ENCODE measurements around the gene CHMP4A. TPM values are rescaled to one million over a fixed set of nuclear protein-coding genes. Genes with fewer than 3 reads are reported as not detected.

CHMP4A gene
- total RNA-seq, 1 experiment from 2014 or later, result 31.2 TPM

- DNase-seq, result peak; percentile 66 to 74
- Histone ChIP-seq H3K4me1 (replicated peaks; ENCODE audit: insufficient read depth) (peaks cover 10% of the 10 kb centered on the region; the same call in 1 of the 2 replicates), H4K20me1 (ENCODE audit: insufficient read depth) (no peaks in the 10 kb centered on the region; the same call in 1 of the 2 replicates), H2AFZ (peak within 1 kb of the TSS; percentile 96), H3K27me3 (ENCODE audit: insufficient read depth, low read depth) (no peaks in the 10 kb centered on the region), H3K9me3 (ENCODE audit: insufficient read depth, low read depth) (no peaks in the 10 kb centered on the region), H3K9me2 (ENCODE audit: insufficient read depth) (no peaks in the 10 kb centered on the region), H3K27ac (peak within 1 kb of the TSS; percentile 36; the same call in 1 of the 2 replicates), H3K4me2 (peak within 1 kb of the TSS; percentile 80), H3K36me3 (ENCODE audit: low read depth) (no peaks in the 10 kb centered on the region), H3K79me2 (ENCODE audit: low read depth) (peaks cover 13% of the 10 kb centered on the region), H3F3A (ENCODE audit: insufficient read depth, low read depth) (peaks cover 14% of the 10 kb centered on the region; the same call in 1 of the 2 replicates), H3K4me3 (peak within 1 kb of the TSS; percentile 73)
- BruUV-seq (replicated peaks), result no TSS peak
- intact Hi-C loops (cut with micrococcal nuclease; ENCODE audit: unreplicated experiment), result no loop called here
- POLR2A ChIA-PET (ENCODE audit: unreplicated experiment), result interaction anchor here (0.5 to 0.7 kb wide), 2 partner anchors 33 to 84 kb away, joined by 3 to 4 read pairs; partner anchors contain the start of genes DHRS1 and NOP9
- CTCF ChIA-PET, result interaction anchor here (0.7 to 0.8 kb wide), 2 partner anchors 81 to 161 kb away, joined by 3 to 4 read pairs; no protein-coding TSS in a partner anchor
- no peak for TF ChIP-seq CTCF (conservative IDR thresholded peaks at IDR 0.05)
- no peak for TF ChIP-seq EZH2 (IDR thresholded peaks at IDR 0.05; ENCODE audit: low read depth)
Measured at GRCh38 chr14:24215495-24216344, 2.4 kb upstream of the CHMP4A start, which contains the start of gene MDP1. Gene MDP1 (minus strand): TSS chr14:24216066. CDS start chr14:24215955, 111 bp downstream.

- Histone ChIP-seq H3K79me2 (ENCODE audit: low read depth) (peaks cover 13% of the 10 kb centered on the region), H3F3A (ENCODE audit: insufficient read depth, low read depth) (peaks cover 14% of the 10 kb centered on the region; the same call in 1 of the 2 replicates), H3K27me3 (ENCODE audit: insufficient read depth, low read depth) (no peaks in the 10 kb centered on the region), H3K9me3 (ENCODE audit: insufficient read depth, low read depth) (no peaks in the 10 kb centered on the region), H3K4me3 (peak overlapping the region; percentile 75), H3K27ac (peak overlapping the region; percentile 88), H3K4me1 (replicated peaks; ENCODE audit: insufficient read depth) (peaks cover 10% of the 10 kb centered on the region; the same call in 1 of the 2 replicates), H2AFZ (peak overlapping the region; percentile 90; the same call in 1 of the 2 replicates), H3K4me2 (peak overlapping the region; percentile 91), H3K36me3 (ENCODE audit: low read depth) (no peaks in the 10 kb centered on the region), H4K20me1 (ENCODE audit: insufficient read depth) (no peaks in the 10 kb centered on the region), H3K9me2 (ENCODE audit: insufficient read depth) (no peaks in the 10 kb centered on the region)
- TF ChIP-seq CTCF (conservative IDR thresholded peaks at IDR 0.05) (no peak), EZH2 (IDR thresholded peaks at IDR 0.05; ENCODE audit: low read depth) (no peak)
- BruUV-seq (replicated peaks), result no TSS peak
- intact Hi-C loops (cut with micrococcal nuclease; ENCODE audit: unreplicated experiment), result loop anchor here (1.0 to 2.0 kb wide), 3 partner anchors 19 to 67 kb away; partner anchors contain the start of genes IRF9, PSME2, RNF31 and TM9SF1
- no peak for DNase-seq
- POLR2A ChIA-PET (ENCODE audit: unreplicated experiment), result interaction anchor here (0.6 to 0.8 kb wide), 3 partner anchors 54 to 99 kb away, joined by 3 to 4 read pairs (median 3); partner anchors contain the start of genes DCAF11, NOP9 and NRL
- CTCF ChIA-PET, result interaction anchor here (0.7 kb wide), 1 partner anchor 100 kb away, joined by 3 read pairs; the partner anchor contains the start of gene DCAF11
Measured at GRCh38 chr14:24213866-24214662, 776 bp upstream of the CHMP4A start.

GRCh38 chr14:24211311-24211710 lies 2.0 kb downstream of the CHMP4A start:
- peaks cover 10% of the 10 kb centered on the region; the same call in 1 of the 2 replicates for H3K4me1 ChIP-seq (replicated peaks; ENCODE audit: insufficient read depth)
- H3K27ac ChIP-seq, result no peak overlapping the region
- H3K36me3 ChIP-seq (ENCODE audit: low read depth), result no peaks in the 10 kb centered on the region
- H3K79me2 ChIP-seq (ENCODE audit: low read depth), result peaks cover 13% of the 10 kb centered on the region
- TF ChIP-seq CTCF (conservative IDR thresholded peaks at IDR 0.05) (no peak), EZH2 (IDR thresholded peaks at IDR 0.05; ENCODE audit: low read depth) (no peak)
- H2AFZ ChIP-seq, result no peak overlapping the region
- ChIA-PET CTCF (no interaction called here), POLR2A (ENCODE audit: unreplicated experiment) (no interaction called here)
- no peak overlapping the region for H3K4me3 ChIP-seq
- H3K27me3 ChIP-seq (ENCODE audit: insufficient read depth, low read depth), result no peaks in the 10 kb centered on the region
- H4K20me1 ChIP-seq (ENCODE audit: insufficient read depth), result no peaks in the 10 kb centered on the region
- intact Hi-C loops (cut with micrococcal nuclease; ENCODE audit: unreplicated experiment), result no loop called here
- 0 out of 2 replicates have a peak overlapping the region, but pooled peaks have one; percentile 91 for H3K4me2 ChIP-seq
- peaks cover 14% of the 10 kb centered on the region; the same call in 1 of the 2 replicates for H3F3A ChIP-seq (ENCODE audit: insufficient read depth, low read depth)
- no peaks in the 10 kb centered on the region for H3K9me2 ChIP-seq (ENCODE audit: insufficient read depth)
- no peaks in the 10 kb centered on the region for H3K9me3 ChIP-seq (ENCODE audit: insufficient read depth, low read depth)
- no peak for DNase-seq
- BruUV-seq (replicated peaks), result no TSS peak
